Occipital lobe (tissue), 2 donors: ENCODE results near the gene PDRG1. TPM values are rescaled to one million over a fixed set of nuclear protein-coding genes. Genes with fewer than 3 reads are reported as not detected.
"Not testable (repeated sequence)": the region's sequence is repeated elsewhere in the genome, so short reads cannot be mapped to it uniquely, and the experiment has no call there.

Experiments used
- DNase-seq: peaks from one replicate; lab custom pipeline; 2025; lab: John Stamatoyannopoulos, UW
- total RNA-seq: library from RNA; depleted of rRNA; stranded (reverse); fragments of >200 nt; gene quantifications from one replicate; pipeline ENCODE4 v1.2.3, GENCODE V29; 2014

PDRG1 gene
- total RNA-seq, 1 donor from 2014 or later = 4.1 TPM

DNA sequence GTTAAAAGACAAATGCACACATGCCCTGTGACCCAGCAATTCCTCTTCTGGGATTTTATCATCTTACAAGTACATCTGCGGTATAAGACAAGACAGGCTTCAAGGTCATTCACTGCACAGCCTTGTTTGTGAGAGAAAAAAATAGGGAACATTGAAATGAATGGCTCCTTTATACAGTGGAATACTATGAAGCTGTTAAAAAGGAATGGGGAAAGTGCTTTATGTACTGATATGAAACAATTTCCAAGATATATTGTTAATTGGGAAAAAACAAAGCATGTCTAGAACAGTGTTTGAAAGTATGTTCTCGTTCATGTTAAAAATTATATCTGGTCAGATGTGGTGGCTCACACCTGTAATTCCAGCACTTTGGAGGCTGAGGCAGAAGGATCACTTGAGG lies 25.4 kb downstream of the PDRG1 start:
- DNase-seq = no peak

DNA sequence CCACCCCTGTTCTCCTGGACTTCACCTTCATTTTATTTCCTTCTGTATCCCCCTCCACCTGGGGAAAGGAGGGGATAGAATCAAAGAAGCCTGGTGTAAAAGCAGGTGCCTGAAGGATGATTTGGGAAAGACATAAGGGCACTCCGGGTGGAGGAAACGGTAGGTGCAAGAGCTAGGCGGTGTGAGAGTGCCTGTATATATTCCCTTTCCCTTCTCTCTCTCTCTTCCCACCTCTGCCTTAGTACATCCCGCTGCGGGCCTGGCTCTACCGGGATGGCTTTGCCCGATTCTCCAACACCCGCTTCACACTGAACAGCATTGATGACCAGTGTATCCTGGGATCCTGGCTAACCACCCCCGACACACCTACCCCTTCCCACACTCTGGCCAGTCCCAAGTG lies 26.2 kb downstream of the PDRG1 start:
- DNase-seq = no peak

DNA sequence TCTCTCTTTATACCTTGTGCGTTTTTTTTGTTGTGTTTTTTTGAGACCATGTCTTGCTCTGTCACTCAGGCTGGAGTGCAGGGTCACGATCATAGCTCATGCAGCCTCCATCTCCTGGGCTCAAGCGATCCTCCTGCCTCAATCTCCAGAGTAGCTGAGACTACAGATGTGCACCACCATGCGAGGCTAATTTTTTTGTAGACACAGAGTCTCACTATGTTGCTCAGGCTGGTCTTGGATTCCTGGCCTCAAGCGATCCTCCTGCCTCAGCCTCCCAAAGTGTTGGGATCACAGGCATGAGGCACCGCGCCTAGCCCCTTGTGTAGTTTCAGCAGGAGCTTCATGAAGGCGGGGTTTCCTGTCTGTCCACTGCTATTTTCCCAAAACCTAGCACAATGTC lies 27.3 kb downstream of the PDRG1 start:
- DNase-seq = no peak

DNA sequence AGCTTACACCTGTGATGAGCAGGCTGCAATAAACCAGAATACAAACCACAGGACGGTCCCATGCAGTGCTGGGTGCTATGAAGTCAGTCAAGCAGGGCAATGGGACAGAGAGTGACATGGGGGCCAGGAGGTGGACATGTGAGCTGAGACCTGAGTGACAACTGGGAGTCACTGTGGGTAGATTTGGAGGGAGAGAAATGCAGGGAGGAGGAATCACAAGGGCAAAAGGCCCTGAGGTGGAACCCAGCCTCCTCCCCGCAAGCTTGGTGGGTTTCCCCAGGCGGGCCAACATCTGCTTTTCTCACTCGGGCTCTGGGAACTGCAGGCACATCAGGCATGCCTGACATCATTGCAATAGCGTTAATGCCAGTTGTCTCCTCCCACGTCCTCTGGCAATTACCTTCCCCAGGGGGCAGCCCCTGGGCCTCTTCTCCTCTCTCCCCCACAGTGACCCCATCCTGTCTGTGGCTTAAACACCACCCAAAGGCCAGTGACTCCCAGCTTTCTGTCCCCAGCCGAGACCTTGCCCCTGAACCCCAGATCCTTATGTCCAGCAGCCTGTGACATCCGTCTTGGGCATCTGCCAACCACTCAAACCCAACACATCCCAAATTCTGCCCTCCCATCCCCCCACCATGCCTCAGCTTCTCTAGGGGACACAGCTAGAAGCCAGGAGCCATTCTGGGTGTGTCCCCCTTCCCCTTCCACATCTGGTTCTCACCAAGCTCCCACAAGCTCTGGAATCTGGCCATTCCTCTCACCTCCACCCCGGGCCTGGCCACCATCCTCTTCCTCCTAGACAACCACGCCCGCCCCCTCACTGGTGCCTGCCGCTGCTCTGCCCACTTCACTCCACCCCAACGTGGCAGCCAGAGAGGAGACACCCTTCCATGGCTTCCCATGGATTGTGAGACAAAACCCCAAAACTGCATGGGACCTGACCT lies 28.2 kb downstream of the PDRG1 start:
- DNase-seq = no peak

DNA sequence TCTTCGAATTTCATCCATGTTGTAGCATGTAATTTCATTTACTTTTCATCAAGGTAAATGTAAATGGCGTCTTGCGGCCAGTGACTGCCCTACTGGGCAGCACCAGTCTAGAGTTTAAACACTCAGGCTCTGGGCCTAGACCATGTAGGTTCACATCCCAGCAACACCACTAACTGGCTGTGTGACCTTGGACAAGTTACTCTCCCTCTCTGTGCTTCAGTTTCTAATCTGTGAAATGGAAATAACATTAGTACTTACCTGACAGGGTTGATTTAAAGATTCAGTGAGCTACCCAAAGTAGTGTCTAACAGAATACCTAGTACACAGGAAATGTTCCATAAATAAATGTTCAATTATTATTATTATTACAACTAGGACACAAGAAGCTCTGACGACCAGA lies 29.3 kb downstream of the PDRG1 start:
- no peak for DNase-seq

DNA sequence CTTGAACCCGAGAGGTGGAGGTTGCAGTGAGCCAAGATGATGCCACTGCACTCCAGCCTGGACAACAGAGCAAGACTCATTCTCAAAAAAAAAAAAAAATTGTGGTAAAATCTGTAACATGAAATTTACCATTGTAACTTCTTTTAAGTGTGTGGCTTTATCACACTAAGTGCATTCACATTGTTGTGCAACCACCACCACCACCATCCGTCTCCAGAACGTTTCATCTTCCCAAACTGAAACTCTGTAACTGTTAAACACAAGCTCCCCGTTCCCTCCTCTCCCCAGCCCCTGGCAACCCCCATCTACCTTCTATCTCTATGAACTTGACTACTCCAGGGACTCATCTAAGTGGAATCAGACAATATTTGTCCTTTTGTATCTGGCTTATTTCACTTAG lies 29.7 kb downstream of the PDRG1 start:
- no peak for DNase-seq

DNA sequence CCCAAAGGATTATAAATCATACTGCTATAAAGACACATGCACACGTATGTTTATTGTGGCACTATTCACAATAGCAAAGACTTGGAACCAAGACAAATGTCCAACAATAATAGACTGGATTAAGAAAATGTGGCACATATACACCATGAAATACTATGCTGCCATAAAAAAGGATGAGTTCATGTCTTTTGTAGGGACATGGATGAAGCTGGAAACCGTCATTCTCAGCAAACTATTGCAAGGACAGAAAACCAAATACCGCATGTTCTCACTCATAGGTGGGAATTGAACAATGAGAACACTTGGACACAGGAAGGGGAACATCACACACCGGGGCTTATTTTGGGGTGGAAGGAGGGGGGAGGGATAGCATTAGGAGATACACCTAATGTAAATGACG lies 30.4 kb downstream of the PDRG1 start:
- not testable (repeated sequence) for DNase-seq

DNA sequence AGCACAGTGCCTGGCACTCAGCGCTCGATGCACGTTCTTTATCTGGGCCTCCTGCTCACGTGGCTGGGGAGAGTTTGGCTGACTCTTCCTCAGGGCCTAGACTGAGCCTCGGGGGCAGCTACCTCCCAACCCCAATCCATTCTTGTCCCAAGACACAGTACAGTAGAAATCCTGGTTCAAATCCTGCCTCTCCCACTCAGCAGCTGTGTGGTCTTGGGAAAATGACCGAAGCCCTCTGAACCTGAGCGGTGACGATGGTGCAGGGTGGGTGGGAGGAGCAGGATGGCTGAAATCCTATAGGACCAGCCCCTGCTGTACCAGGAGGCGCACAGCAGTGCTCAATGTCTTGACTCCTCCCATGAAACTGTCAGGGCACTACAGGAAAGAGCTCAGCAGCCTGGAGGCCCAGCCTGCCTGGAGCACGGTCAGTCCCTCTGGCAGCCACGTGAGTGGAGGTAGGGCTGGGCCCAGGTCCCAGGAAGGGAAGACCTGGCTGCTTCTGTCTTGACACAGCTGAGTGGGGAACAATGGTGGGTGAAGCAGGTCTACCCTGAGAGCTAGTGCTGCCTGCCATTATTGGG lies 31.5 kb downstream of the PDRG1 start:
- no peak for DNase-seq

DNA sequence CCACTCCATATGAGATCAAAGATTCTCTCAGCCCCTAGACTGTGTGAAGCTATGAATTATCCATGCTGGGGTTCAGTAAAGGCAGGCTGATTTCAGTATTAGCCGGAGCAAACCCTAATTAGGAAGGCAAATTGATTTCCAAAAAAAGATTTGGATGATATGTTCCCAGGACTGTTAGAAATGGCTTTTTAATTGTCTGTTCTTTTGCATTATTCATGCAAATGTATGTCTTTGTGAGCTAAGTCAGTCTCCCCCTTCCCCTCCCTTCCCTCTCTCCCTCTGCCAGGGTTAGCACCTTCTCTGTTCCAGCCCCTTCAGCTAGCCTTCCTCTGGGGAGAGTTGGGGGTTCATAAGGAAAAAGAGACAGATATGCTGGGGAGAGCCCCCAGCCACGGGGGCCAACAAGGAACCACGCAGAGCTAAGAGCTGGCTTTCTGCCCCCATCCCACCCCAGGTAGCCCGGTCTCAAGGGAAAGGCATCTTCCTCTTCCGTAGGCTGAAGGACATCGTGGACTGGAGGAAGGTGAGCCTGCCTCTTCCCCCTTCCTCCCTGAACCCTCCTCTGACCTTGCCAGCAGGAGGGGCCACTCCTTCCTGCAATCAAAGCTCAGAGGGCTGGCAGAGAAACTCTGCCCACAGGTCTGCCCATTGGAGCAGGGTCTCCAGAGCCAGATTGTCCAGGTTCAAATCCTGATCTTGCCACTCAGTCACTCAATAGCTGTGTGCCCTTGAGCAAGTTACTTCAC lies 32.3 kb downstream of the PDRG1 start:
- DNase-seq = no peak

DNA sequence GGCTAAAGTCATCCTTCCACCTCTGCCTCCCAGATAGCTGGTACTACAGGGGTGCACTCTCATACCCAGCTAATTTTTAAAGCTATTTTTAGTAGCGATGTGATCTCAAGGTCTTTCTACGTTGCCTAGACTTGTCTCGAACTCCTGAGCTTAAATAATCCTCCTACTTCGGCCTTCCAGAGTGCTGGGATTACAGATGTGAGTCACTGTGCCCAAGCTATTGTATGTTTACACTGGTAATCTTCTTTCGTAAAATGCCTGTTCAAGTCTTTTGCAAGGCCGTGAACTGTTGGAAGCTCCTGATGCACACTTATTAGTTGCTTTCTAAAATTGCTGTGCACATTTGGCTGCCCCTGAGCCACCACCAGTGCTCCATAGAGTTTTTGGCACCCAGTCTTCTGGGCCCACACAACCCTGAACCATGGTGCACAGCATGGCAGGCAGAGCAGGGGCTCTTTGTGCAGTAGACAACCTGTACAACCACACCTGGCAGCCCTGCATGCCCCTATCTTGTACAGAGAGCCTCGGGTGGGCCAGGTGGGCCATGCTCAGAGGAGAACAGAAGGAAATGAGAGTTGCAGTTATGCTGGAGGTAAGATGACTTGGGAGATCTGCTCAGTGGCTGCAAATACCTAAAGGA lies 33.3 kb downstream of the PDRG1 start:
- DNase-seq = no peak

DNA sequence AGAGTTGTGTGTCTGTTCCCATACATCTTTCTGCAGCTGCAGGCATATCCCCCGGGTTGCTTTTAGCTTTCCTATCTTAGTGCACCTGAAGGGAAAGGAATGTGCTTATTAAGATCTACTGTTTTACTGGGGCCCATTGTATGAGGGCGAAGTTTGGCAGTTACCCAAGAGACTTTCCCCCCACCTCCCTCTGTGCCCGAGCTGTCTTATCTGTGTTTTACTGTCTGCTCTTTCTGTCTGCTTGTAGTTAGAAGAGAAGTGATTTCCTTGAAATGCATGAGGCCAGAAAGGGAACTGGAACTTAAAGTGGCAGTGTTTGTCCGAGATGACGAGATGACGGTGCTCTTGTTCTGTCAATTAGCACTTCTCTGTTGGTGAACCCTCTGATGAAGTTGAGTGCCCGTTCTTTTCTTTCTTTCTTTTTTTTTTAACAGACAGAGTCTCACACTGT lies 33.9 kb downstream of the PDRG1 start:
- DNase-seq = not testable (repeated sequence)

DNA sequence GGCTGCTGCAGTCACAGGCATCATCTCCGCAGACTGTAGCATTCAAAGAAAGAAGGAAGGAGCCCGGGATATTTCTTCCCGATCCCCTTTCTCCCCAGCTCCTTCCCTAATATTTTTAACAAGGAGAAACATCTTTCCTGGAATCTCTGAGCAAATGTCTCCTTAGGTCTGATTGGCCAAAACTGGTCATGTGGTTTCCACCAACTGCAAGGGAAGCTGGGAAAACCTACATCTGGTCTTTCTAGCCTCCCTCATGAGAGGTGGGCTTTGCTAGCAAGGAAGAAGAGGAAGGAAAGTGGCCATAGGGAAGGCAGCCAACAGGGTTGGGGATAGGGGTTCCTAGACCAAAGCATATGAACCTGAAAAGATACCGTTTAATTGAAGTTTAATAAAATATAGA lies 35.1 kb downstream of the PDRG1 start:
- DNase-seq = no peak

DNA sequence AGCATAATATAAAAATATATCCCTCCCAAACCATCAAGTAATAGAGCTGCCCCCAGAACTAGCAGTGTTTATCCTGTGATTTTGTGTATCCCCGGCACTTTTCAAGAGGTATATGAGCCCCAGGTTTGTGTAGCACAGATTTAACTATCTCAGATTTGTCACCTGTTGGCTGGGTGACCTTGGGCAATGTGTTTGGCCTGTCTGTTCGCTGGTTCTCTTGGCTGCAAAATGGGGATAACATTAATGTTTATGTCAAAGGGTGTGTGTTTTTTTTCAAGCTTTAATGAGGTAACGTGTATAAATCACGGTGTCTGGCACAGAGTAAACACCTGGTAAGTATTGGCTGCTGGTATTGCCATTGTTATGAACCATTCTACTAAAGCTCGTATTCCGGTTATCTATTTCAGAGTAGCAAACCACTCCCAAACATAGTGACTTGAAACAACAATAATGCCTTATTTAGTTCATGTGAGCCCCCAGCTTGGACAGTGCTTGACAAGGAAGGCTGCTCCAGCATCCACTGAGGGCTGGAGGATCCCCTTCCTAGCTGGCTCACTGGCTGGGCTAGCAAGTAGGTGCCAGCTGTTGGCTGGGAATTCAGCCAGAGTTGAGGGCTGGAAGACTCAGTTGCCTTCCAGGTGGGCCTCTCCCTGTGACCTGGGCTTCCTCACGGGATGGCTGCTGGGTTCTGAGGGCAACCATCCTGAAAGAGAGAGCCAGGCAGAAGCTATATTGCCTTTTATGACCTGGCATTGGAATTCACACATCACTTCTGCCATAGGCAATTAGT lies 36.2 kb downstream of the PDRG1 start:
- DNase-seq = no peak

DNA sequence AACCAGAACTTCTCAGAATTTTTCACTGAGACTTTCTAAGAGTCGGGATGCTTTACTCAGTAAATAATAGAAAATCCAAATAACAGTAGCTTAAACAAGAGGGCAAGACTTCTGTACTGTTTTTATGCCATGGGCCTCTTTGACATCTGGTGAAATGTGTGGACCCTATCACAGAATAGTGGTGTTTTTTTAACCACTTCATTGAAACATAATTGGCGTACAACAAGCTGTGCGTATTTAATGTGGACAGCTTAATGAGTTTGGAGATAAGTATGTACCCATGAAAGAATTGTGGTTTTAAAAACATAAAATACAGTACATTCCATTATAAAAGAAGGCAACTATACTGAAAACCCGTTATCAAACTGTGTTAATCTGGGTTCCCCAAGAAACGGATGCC lies 37.7 kb downstream of the PDRG1 start:
- no peak for DNase-seq

DNA sequence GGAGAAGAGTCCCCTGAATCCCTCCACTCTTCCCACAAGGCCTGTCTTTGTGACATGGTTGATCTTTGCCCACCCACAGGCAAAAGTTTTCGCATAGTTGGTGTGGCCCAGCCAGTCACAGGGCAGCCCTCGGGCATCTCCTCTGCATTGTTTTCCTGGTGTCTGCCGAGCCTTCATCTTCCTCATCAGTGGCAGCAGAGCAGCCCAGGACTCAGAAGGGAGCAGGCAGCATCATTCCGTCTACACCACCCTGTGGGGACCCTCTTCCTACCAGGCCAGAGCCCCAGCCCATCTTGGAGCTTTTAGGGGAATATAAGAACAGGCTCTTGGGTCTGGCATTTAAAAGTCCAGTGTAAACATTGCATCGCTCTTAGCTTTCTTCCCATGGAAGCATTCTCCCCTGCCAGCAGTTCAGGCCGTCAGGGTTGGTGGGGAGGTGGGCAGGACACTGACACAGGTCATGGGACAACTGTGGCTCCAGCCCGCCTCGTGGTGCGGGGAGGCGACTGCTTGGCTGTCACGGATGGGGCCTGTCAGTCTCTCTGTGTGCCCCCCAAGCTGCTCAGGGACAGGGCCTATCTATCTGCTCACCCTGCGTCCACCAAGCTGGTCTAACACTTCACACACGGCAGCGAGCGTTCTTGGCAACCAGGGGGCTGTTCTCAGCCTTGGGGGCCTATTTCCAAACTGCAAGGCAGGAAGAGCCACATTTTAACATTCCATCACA lies 38.3 kb downstream of the PDRG1 start:
- no peak for DNase-seq

DNA sequence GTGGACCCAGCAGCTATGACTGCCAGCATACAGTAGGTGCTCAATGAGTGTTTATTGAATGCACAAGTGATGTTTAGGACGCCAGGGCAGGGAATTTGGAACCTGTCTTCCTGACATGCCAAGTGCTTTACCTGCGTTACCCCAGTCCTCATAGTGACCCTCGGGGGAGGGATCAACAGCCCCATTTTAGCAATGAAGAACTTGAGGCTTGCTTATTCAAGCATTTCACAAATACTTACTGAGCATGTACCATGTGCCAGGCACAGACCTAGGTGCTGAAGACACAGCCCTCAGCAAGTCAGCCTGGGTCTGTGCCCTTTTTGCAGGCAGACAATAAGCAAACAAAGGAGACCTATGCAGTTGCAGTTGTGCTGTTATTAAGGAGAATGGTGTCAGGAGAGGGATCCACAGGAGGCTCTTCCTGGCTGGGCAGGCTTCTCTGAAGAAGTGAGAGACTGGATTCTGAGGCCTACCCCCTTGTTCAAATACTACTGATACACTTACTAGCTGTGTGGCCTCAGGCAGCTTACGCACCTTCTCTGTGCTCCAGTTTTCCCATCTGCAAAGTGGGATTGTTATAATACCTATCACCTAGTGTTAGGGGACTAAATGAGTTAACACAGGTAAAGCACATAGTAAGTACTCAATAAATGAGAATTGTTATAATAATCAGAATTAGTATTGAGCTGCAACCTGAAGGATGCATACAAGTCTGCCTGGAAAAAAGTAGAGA lies 41.6 kb downstream of the PDRG1 start:
- DNase-seq = no peak

DNA sequence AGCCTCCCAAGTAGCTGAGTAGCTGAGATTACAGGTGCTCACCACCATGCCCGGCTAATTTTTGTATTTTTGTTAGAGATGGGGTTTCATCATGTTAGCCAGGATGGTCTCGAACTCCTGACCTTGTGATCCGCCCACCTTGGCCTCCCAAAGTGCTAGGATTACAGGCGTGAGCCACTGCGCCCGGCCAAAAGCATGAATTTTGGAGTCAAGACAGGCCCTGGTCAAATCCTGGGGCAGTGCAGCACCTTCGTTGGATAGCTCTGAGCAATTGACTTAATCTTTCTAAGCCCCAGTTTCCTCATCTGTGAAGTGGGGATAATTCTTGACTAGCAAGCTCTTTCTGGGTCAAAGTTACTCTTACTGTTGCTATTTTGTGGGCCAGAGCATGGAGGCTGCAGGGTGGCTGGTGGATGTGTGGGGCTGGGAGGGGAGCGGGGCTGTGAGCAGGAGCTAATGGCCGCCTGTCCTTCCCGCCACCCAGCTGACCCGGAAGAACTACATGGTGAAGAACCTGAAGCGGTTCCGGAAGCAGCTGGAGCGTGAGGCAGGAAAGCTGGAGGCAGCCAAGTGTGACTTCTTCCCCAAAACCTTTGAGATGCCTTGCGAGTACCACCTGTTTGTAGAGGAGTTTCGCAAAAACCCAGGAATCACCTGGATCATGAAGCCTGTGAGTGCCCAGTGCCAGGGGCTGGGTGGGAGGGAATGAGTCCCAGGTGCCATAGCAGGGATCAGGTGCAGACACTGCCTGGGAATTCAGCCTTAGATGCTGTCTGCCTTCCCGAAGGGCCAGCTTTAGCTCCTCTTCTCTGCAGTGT lies 42.4 kb downstream of the PDRG1 start:
- no peak for DNase-seq

DNA sequence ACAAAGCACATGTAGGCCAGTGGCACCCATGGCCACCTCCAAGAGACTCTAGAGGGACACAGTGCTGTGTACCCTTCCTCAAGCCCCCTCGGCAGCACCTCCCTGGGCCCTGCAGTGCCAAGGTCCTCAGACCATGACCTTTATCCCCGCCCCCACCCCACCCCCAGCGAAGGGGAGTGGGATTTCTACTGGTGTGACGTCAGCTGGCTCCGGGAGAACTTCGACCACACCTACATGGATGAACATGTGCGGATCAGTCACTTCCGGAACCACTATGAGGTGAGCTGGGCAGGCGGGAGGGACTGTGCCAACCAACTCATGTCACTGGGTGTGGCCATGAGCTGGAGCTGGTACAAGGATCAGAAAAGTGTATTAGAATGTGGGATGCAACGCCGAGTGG lies 43.4 kb downstream of the PDRG1 start:
- DNase-seq = no peak

DNA sequence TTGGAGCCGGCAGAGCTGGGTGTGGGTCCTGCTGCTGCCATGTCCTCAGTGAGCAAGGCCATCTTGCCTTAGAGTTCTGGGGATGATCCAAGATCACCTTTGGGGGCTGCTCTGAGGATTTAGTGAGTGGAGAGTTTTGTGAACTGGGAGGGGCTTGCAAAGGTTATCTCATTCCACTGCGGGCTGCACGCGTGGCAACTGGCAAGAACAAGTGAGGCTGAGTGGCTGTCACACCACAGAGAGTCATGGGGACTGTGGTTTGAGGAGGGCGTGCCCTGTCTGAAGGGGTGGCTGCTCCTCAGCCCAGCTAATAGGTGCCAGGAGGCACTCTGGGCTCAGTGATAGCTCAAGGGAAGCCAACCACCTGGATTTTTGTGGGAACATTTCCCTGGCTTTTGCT lies 43.8 kb downstream of the PDRG1 start:
- DNase-seq = no peak
